GM19467 (cell line): ENCODE data around the gene MBNL2.

Source experiments
- ATAC-seq: cut with Tn5 transposase; IDR thresholded peaks from one replicate; pipeline ENCODE4 v1.9.1; 2021; ENCODE audit warnings: mild to moderate bottlenecking, moderate library complexity; ENCODE audit not compliant: unreplicated experiment

MBNL2 gene, protein sequence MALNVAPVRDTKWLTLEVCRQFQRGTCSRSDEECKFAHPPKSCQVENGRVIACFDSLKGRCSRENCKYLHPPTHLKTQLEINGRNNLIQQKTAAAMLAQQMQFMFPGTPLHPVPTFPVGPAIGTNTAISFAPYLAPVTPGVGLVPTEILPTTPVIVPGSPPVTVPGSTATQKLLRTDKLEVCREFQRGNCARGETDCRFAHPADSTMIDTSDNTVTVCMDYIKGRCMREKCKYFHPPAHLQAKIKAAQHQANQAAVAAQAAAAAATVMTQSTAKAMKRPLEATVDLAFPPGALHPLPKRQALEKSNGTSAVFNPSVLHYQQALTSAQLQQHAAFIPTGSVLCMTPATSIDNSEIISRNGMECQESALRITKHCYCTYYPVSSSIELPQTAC

DNA sequence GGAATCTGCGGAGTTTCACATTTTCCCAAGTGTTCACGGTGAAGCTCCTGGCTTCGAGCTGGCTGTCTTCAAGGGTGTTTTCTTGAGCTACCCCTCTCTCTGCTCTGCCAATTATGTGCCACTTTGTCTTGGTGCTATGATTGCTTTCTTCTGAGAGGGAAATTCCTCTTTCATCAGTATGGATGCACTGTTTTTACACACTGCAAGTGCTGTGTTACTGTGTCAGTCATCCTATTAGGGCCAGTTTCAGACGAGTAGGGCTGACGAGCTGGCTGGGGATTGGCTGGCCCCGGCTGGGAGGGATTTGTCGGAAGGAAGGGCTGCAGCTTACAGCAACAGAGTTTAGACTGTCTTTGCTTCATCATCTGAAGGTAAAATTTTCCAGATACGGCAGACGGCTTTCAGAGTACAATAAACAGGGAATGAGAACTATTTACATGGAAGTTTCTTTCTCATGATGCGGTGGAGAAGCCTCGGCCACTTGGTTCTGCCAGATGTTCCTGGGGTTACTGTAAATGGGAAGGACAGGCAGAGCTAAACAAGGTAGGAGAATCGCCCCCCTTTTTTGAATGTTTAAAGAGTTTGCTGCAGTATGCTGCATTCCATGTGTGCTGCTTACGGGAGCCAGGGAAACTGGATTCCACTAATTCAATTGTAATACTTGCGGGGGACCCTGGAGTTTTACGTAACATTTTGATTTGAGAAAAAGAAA, at the start of gene MBNL2:
MBNL2 (plus strand) TSS at position 345 of the 712 bp plus-strand sequence. CDS start 53,903 bp downstream, outside the sequence.
- peak; percentile 97 for ATAC-seq

DNA sequence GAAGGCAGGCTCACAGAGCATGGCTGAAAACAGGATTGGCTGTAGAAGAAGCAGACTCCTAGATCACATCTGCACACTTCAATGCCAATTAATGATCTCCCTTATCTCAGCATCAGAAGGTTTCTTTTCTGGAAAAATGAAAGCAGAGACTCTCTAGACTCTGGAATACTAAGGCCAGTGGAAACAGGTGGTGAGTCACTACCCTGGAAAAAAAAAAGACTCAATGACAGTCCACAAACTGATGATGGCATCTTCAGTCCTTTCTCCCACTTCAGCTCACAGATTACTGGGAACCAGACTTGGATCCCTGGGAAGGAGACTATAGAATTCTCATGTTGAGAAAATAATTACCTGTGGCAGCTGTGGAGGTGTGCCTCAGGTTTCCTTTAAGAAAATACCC, 47.5 kb upstream of the MBNL2 start:
- ATAC-seq = no peak

DNA sequence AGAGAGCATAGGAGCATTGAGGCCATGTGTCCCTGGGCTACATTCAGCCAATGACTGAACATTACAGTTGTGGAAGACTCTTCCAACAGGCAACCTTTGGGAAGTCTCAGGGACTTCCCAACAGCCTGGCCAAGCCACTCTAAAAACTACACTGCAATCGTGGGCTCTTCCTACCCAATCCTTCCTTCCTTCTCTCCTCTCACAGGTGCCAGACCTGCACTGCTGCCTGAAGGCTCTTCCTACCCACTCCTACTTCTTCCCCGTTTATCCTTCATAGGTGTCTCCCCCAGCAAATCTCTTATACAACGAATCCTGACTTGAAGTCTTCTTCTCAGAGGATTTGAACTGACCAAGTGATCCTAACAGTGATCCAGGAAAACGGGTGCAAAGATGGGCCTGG, 47.1 kb upstream of the MBNL2 start:
- ATAC-seq = no peak

DNA sequence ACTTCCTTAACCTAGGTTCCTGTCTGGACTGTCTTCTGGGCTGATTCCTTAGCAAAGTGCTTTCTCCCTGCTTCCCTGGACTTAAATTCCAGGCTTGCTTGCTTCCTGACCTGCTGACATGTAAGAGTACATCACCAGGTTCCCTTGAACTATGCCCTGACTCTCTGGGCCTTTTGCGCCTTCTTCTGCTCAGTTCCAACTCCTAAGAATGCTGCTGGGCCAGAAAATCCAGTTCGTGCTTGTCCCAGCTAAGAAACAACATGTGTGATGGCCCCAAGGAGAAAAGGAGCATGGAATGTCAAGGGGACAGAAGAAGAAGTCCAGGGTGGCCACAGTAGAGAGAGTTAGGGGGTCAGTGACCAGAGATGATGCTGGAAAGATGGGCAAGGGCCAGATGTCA, 42.6 kb upstream of the MBNL2 start:
- no peak for ATAC-seq

DNA sequence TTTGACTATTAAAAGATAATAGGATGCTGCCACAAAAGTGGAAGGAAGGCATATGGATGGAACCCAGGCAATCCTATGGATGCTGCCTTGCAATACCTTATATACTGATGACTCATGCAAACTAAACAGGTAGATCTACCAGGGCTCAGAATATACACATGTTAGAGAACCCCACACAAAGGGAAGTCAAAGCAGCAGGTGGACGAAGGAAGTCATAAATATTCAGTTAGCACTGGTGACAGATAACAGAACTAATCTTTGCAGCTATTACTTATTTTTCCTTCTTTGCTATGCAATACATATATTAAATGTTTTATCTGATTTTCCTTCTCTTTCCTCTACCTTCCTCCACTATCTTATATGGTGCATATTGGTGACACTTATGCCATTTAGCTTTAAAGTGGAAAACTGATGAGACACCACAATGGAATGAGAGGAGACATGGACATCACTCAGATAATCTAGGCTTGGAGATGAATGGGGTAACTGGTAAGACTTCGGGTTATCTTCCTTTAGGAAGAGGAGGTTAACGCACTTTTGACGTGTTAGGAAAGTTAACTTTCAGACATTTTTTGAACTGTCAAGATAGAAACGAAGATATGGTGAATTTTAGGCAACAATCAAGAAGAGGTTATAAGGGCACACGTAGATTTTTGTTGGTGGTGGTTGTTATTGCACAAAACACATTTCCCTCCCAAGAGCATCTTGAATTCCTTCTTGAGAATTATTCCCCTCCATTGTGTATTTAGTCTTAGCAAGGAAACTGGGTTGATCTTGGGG, 39.8 kb upstream of the MBNL2 start:
- no peak for ATAC-seq

DNA sequence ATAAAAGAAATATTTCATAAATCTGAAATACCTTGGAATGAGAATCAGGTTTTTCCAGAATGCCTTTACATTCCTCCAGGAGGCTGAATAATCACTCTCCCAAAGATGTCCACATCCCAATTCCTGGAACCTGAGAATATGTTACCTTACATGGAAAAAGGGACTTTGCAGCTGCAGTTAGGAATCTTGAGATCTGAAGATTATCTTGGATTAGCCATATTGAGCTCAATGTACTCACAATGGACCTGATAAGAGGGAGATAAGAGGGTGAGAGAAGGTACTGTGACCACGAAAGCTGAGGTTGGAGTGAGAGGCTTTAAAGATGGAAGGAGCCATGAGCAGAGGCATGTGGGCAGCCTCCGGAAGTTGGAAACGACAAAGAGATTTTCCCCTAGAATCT, 36.8 kb upstream of the MBNL2 start:
- no peak for ATAC-seq

DNA sequence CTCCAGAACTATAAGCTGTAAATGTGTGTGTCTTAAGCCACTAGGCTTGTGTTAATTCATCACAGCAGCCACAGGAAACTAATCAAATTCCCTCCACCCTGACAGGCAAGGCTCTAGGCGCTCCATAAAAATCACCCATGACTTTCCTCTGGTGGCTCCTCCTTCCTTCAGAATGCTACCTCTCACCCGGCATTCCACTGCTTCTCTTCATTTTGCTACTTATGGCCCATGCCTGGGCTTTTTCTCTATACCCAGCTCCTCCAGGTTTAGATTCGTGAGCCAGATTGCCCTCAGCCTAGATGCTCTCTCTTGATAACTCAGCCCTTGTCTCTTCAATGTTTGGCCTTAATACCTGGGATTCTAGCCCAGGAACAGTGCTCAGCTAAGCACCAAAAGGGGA, 36.4 kb upstream of the MBNL2 start:
- ATAC-seq = no peak

DNA sequence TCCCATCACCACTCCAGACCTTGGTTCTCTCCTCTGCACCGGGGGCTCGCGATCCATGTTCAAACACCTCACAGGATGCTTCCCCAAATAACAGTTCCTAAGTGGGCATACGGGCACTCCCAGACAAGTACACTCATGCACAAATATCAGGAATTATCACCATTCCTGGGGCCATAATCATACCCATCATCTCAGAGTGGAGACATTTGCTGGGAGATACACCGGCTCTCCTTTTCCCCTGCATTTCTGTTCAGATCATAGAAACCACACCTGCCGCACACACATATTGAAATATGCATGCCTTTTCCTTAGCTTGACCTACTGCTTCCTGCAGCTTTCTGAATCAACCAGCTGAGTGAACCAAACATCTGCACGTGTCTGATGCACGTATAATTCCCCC, 33.9 kb upstream of the MBNL2 start:
- ATAC-seq = no peak

DNA sequence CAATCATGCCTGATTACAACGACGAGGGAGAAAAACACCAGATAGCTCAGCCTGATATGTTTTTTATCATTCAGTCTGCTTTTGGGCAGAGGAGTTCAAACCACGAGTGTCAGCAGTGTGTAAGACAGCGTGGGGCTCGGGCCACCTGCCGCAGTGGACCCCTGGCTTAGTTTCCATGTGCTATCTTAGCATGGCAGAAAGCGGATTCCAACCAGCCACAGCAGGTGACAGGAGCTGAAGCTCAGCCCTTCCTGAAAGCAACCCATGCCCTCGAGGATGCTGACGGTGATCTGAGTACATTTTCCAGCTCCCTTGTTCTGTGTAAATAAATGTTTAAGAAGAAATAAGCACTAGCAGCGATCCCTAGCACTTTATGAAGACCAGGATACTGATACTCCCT, 32.2 kb upstream of the MBNL2 start:
- ATAC-seq = no peak

DNA sequence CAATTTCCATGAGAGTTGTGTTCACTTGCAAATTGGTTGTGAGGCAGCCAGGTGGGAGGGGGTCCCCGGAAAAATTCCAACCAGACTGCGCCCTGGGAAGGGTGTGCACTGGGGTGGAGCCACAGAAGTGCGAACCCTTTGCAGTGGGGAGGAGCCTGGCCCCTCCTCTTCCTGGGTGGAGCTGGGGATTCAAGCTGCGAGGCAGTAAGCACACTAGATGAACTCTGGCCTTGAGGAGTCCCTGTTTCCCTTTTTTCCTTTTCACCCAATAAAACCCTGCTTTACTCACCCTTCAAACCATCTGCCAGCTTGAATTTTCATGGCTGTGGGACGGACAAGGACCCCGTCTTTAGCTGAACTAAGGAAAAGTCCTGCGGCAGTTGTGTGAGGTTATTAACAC, 31.0 kb upstream of the MBNL2 start:
- no peak for ATAC-seq

DNA sequence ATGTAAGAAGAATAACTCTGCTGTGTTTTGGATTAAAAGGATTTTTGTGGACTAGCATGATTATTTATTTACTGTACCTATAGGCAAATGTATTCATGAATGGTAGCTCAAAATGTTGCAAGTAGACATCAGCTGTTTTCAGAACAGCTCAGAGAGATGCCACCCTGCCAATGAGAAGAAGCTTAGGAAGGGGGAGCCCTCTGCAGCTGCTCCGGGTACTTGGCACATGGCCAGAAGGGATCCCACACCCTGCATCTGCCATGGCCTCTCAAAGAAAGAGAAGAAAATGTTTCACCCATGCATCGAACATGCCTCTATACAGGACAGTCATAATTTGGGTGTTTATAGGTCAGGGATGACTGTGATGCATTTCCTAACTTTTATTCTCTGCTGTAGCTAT, 30.5 kb upstream of the MBNL2 start:
- ATAC-seq = no peak

DNA sequence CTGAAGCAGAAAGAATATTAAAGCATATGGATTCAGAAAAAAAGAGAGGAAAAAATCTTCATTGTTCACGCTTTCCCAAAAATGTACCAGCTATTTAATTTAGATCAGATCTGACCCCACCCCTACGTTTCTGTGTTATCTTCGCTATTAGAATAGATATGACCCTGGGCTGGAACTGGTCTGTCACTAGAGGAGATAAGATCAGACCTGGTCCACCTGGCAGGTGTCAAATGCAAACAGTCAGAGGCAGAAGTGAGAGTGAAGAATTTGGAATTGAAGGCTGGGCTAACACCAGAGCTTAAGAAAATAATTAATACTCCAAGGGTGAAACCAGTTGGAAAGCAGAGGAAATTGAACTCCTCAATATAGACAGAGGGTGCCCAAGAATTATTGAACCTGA, 30.0 kb upstream of the MBNL2 start:
- ATAC-seq = no peak

DNA sequence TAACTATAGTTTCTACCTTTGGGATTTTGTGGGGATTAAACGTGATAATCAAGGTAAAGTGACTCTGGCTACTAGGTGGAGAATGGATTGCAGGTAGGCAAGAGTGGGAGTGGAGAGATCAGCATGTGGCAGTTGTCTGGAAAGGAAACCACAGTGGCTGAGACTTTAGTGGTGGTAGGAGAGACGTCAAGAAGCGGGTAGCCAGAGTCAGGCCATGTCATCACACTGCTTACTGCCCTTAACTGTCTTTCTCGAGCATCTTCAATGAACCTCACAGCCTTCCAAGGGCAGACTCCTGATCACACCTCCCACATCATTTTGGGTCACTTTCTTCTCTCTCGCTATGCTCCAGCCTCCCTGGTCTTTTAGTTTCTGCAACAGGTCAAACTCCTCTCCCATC, 28.6 kb upstream of the MBNL2 start:
- ATAC-seq = no peak

DNA sequence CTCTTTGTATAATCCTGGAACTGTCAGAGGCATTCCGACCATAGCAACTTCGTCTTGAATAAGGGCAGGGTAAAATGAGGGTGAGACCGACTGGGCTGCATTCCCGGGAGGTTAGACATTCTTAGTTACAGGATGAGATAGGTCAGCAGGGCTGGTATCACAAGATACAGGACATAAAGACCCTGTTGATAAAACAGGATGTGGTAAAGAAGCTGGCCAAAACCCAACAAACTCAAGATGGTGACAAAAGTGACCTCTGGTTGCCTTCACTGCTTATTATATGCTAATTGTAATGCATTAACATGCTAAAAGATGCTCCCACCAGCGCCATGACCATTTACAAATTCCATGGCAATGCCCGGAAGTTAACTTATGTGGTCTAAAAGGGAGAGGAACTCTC, 27.7 kb upstream of the MBNL2 start:
- ATAC-seq = no peak

DNA sequence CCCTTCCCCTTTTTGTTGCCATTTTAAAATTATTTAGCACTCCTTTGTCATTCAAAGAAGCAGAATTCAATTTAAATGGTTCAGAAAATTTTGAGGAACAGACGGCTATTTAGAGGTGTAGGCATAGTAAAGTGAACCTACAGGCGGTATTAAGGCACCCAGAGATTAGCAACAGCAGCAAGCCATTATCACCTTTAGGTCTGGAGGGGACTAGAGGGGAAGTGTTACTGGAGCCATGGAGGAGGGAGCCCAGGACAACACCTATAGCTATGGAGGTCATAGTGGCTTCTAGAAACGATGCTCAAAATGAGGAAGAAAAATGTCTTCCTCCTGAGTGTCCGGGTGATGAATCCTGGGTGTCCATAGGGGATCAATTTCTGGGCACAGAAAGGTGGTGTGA, 25.8 kb upstream of the MBNL2 start:
- ATAC-seq = no peak

DNA sequence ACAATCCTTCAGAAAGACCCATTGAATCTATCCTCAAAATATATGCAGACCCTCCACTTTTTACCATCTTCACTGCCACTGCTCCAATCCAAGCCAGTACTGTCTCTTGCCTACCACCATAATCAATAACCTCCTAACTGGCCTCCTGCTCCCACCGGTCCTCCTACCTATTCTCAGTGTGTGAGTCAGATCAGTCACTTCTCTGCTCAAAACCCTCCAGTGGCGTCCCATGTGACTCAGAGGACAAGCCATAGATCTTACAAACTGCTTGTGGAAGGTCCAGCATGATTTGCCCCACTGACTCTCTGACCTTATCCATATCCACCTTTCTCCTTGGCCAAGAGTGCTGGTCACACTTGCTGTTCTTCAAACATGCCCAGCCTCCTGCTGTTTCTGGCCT, 23.4 kb upstream of the MBNL2 start:
- ATAC-seq = no peak

DNA sequence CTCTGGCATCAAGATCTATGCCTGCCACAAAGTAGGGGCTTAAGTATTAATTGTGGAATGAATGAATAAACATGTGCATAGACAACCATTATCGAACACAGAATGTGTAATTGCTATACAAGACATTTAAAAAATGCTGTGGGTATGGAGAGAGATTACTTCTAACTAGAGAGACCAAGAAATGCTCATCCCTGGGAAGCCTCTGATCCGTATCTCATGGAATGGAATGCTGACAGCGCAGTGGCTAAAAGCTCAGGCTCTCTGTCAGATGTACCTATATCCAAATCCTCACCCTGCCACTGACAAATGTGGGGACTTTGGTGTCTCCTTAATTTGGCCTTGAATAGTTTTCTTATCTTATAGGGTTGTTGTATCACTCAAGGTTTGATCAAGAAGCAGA, 22.7 kb upstream of the MBNL2 start:
- no peak for ATAC-seq

DNA sequence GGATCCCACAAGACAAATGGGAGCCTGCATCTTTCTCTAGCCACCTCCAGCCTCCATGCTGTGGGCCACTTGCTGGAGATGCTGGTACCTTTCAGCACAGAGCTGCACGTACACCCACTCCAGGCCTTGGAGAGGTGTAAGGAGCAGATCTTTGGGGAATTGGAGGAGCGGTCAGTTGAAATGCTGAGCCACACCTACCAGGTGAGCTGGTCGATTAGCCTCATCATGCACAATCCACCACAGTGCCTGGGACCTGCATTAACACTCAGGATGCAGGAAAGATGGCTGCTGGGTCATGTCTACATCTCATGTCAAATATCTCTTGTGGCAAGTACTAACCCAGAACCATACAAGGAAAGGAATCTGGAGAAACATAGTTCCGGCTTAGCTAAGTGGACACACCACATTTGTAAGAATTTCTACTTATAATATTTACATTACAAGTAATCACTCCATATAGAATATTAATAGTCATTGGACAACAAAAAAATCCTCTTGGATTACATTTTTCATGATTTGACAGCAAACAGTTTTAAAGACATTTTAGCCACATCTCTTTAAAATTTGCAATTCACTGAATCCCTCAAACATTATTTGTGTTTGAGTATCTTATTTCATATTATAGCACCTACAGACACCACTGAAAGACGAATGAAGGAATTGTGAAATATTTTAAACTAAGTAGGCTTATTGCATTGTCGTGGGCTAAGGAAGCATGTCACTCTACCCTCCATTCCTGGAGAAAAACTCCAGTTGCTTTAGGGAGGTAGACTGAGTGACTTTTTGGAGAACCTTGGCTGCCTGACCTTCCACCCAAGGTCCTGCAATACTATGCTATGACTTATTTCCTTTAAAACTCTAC, 21.8 kb upstream of the MBNL2 start:
- no peak for ATAC-seq

DNA sequence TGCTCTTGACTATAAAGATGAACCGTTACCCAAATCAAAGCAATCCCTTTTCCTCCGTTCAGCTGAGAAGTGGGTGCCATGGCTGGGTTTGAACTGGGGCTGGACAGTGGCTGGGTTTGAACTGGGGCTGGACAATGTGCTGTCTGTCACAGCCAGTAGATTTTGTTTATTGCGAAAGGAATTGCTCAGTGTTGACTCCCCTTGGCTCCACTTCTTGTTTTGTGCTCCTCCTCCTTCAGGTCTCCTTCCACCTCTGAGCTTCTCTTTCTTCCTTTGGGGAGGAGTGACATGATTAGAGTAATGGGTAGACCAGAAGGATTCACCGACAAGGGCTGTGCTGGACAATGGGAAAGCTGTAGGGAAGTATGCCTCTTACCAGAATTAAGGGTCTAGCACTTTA, 19.4 kb upstream of the MBNL2 start:
- ATAC-seq = no peak

DNA sequence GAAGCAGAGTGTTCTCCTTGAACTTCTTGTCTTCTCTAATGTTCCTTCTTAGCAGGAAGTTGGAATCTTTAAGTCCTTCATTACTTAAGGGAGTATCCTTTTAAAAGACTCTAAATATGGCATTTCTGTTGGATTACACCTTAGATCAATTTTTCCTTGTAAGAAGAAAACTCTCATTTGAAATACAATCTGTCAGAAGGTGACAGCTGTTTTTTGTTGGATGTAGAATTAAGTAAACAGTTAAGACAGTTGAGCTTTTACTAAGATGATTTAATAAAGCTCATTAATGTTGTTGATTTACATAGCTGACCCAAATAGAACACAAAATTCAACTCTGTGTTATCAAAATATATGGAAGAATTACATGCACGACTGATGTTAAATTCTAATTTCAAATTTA, 16.7 kb upstream of the MBNL2 start:
- ATAC-seq = no peak

DNA sequence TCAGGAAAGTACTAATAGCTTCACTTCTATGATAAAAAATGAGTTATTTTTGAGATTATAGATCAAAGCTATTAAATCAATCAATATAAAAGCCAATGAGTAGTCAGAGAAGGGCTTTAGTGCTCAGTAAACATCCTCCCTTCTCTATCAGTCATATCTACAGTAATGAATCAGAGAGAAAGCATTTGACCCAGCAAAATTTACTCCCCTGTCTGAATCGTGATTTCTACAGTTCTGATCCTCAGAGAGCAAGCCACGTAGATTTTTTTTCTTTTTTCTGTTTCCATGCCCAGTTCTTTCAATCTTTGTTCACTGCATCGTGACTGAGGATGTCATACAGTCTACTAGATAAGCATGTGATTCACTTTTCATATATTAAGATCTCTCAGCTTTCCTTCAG, 16.2 kb upstream of the MBNL2 start:
- no peak for ATAC-seq
